Stimulated activated CD4-positive, alpha-beta T cell treated with anti-CD3 and anti-CD28 coated beads, Interleukin-2, amount 100 ng/mL, for 24 hours (primary cell): ENCODE results near the gene GLIS2.

ENCODE experiments used
- DNase-seq, 2 donors: peaks; one replicate each; pipeline ENCODE4 v3.0.0-alpha.2; 2020

Gene GLIS2

DNA sequence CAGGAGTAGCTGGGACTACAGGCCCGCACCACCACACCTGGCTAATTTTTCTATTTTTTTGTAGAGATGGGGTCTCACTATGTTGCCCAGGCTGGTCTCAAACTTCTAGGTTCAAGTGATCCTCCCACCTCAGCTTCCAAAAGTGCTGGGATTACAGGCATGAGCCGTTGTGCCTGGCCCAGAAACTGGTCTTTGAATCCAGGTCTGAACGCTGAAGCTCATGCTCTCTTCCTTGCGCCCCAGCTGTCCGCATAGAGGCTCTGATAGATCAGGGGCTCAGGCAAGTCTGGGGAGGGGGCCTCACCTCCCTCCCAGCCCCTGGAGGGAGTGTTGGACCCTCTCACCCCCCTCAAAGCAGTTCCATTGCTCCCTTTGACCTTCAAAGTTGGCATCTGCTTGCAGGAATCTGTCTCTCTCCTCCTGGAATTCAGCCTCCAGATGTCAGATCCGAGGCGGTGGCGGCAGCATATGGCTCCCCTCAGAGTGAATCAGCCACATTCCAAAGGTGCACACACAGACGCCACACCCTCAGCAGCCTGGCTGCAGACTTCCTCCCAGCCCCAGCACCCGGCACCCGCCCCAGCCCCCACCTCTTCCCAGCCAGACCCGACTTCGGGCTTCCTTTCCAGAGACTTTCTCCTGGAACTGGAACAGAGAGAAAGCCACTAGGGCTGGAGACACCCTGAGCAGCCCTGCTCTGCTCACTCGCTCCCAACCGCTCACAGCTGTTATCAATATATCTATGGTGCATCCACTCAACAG lies 16.9 kb upstream of the GLIS2 start:
- no peak for DNase-seq

DNA sequence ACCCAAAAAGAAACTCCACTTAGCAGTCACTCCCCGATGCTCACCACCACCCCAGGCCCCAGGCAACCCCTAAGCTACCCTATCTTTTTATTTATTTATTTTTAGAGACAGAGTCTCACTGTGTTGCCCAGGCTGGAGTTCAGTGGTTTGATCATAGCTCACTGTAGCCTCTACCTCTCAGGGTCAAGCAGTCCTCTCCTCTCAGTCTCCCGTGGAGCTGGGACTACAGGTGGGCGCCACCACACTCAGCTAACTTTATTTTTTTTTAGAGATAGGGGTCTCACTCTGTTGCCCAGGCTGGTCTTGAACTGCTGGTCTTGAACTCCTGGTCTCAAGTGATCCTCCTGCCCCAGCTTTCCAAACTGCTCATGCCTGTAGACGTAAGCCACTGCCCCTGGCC lies 14.7 kb upstream of the GLIS2 start:
- DNase-seq = no peak

DNA sequence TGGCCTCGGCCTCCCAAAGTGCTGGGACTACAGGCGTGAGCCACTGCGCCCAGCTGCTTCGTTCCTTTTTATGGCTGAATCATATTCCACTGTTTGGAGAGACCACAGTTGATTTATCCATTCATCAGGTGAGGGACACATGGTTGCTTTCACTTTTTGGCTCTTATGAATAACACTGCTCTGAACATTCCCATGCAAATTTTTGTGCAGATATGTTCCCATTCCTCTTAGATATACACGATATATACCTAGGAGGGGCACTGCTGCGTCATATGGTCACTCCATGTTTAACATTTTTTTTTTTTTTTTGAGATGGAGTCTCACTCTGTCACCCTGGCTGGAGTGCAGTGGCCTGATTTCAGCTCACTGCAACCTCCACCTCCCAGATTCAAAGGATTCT lies 13.9 kb upstream of the GLIS2 start:
- DNase-seq = no peak

GRCh38 chr16:4303973-4304372 lies 11.9 kb upstream of the GLIS2 start:
- no peak for DNase-seq

- peak in 1 of 2 donors; percentile 41 for DNase-seq
These were observed 9.2 kb upstream of the GLIS2 start for GRCh38 chr16:4306470-4307214.

GRCh38 chr16:4307215-4308037 lies 8.4 kb upstream of the GLIS2 start:
- peak; percentile 94 to 95 for DNase-seq

- no peak for DNase-seq
These were observed 6.6 kb upstream of the GLIS2 start for GRCh38 chr16:4309102-4309832.

GRCh38 chr16:4309833-4310266 lies 6.0 kb upstream of the GLIS2 start:
- DNase-seq = peak; percentile 61

DNA sequence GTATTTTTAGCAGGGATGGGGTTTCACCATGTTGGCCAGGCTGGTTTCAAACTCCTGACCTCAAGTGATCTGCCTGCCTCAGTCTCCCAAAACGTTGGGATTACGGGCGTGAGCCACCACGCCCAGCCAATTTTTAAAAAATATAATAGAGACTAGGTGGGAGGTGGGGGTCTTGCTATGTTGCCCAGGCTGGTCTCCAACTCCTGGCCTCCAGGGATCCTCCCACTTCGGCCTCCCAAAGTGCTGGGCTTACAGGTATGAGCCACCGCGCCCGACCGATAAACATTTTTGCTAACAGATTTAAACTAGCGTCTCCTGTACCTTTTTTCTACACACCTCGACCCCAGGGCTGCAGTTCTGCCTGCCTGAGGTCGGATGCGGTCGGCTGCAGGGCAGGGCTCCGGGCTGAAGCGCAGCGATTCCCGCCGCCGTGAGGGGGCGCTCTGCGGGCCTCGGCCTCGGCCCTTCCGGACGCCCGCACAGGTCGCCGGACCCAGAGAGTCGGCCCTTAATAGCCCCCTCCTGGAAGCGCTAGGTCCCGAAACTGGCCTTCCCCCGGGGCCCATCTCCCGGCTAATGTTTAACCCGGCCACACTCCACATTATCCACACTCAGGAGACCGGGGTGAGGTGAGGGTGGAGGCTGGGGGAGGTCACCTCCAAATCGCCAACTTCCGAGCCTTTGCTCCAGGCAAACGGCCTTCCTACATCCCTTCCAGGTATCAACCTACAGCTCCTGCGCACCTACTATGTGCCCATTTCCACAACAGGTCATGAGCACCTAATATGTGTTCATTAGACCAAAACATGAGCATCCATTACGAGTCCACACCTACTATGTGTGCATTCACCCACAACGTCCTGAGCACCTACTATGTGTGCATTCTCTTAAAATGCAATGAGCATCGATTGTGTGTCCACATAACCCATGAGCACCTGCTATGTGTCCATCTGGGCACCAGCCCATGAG lies 2.0 kb upstream of the GLIS2 start:
- no peak for DNase-seq

GRCh38 chr16:4314532-4315185 lies 1.2 kb upstream of the GLIS2 start:
- no peak for DNase-seq

DNA sequence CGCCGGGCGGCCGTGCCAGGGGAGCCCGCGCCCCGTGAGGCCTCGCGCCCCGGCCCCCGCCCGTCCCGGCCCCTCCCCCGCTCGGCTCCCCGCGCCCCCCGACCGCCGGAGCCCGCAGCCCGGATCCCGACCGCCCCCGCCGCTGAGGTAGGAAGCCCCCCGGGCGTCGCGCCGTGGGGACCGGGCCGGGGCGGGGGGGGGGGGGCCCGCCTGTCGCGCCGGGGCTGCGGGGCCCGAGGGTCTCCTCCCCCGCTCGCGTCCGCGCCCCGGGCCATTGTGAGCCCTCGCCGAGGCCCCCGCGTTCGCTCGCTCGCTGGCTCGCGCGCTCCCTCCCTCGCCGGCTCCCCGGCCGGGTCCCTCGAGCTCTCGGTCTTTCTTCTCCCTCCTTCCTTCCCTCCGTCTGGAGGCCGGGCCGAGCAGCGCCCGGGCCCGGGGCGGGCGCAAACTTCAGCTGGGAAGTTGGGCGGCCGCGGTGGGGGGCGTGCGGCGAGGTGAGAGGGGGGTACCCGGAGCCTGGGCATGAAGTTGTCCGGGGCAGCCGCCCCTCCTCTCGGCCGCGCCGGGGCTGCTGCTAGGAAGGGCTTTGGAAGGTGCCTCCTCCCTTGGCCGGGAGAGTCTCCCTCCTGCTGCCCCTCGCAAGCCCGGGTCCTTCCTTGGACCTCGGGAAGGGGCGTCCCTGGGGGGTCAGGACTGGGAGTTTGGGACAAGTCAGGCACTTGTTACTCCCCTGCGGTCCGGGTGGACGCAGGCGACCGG lies 419 bp downstream of the GLIS2 start:
- DNase-seq = no peak

DNA sequence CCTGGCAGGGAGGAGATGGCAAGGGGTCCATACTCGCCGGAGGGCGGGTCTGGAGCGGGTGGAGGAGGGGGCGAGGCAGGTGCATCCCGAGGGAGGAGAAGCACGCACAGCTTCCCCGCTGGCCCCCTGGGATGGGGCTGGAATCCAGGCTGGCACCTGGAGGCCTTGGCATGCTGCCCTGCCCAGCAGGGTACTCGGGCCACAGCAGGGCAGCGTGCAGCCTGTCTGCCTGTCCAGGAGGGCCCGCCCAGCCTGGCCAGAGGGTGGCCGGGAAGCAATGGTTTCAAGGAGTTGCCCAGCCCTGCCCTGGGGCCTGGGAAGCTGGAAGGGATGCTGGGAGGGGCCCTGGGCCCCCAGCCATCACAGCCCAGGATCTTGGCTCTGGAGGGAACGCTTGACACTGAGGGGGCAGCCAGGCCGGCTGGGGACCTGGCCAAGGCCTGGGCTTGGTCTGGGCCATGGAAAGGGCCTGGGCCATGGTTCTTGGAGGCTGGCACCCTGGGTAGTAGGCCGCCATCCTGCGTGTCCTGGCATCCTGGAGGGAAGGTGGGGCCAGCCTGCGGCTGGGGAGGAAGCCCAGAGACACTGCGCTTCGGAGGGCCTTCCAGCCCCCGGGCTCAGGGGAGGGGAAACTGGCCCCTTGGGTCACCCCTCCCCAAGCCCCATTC lies 1.1 kb downstream of the GLIS2 start:
- DNase-seq = no peak

DNA sequence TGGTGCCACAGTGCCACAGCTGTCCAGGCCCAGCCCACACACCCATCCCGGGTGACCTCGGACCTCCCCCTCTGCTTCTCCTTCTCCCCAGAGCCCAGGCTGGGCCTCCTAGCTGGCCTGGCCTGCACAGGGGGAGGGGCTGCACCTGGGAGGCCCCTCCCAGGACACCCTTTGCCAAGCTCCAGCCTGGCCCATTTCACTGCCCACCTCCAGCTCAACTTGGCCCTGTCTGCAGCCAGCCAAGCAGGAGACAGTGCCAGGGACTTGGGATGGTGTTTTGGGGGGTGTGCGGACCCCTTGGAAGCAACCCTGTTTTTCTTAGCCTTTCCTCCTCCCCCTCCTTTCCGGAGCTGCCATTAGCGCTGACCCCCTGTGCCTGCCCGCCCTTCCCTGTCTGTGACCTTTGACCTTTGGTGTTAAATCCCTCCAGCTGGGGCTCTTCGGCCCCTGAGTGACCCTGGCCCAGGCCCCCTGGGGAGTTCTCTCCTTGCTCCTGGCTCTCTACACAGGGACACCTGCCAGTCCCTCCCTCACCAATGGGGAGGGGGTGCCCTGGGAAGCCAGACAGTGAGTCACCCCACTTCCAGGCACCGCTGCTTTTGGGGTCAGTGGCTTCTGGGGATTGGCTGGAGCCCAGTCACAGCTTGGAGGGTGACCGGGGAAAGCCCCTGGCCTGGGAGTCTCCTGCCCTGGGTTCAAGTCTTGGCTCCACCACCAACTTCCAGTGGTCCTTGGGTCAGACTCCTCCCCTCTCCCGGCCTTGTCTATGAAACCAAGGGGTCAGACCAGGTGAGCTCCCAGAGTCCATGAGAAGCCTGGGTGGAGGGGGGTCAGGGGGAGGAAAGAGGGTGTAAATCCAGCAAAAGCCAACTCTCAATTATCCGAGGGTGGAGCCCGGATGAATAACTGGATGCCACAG lies 1.9 kb downstream of the GLIS2 start:
- DNase-seq = no peak

- no peak for DNase-seq
These were observed 2.6 kb downstream of the GLIS2 start for GRCh38 chr16:4318451-4318910.

DNA sequence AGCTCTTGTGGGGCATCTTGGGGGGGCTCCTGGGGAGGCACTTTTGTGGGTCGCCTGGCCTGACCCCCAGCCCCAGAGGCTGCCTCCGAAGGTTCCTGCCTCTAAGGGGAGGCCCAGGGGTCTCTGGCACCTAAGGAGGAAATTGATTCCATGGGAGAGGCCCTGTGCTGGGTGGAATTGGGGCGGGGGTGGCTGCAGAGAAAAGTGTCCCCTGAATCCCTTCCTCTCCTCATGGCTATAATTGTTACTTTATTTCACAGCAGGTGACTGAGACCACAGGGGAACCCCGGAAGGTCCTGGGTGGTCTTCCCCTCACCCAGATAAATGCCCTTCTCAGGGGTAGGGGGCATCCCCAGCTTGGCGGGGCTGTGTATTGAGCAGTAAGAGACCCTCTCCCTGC lies 3.1 kb downstream of the GLIS2 start:
- no peak for DNase-seq

DNA sequence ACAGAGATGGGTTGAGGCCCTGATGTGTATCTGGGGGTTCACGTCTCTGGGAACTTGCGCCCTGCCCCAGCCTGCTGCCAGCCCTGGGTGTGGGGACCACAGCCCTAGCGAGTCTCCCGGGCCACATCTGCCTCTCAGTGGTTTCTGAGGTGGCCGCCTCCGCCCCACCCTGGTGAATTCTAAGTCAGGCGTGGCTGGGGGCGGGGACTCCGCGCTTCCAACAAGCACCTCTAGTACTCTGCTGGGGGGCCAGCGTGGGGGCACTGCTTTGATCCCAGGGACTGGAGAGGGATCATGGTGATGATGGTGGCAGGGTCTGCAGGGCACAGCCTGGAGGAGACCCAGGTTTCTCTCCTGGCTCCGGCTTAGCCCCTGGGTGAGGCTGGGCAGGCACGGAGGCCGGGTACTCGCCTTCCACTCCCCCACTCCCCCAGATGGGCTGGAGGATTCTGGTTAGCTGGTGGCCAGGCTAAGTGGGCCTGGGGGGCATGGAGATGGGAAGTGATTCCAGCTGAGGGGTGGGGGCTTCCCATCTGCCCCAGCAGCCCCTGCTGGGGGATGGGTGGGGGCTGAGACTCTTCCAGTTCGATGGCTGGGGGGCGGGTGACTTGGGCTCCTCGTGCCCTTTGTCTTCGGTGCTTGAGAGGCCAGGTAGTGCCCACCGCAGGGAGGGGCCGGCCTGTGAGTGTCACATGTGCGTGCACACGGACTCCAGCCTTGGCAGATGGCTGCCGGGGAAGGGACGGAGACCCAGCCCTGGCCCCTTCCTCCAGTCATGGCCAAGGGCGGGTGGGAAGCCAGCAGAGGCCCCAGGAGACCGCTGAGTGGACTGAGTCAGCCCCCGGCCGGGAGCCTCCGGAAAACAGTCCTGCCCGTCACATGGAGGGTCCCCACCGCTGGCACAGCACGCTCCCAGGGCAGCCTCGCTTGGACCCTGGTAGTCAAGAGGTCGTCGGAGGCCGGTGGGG lies 3.9 kb downstream of the GLIS2 start:
- DNase-seq = peak; percentile 63 to 64

DNA sequence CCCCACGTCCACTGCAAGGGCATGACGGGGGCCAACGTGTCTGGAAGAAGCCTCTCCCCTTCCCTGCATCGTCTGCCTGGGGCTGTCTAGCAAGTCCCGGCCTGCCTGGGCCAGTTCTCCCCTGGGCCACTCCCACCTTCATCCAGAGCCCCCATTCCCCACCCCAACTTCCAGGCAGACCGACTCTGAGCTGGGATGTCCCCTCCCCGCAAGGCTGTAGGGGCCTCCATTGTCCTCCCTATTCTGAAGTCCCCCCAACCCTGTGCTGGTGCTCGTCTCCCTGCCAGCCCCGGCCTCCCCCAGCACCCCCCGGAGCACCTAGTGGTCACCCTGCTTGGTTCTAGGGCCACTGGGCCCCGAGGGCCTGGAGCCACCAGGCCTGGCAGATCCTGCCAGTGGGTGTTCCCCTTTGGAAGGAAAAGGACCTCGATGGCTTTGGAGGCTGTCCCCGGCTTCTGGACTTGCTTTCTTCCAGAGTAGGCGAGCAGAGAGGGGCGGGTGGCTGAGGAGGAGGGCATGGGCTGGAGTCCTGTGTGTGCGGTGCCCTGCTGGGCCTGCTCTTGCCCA lies 4.8 kb downstream of the GLIS2 start:
- DNase-seq = no peak
